HG02840 (cell line): ENCODE results near the gene CRISPLD2.

ENCODE experiments used
- ATAC-seq: cut with Tn5 transposase; IDR thresholded peaks from one replicate; pipeline ENCODE4 v1.9.1; 2021; ENCODE audit warnings: mild to moderate bottlenecking, moderate library complexity, moderate number of reproducible peaks; ENCODE audit not compliant: unreplicated experiment, low FRiP score

CRISPLD2 gene

DNA sequence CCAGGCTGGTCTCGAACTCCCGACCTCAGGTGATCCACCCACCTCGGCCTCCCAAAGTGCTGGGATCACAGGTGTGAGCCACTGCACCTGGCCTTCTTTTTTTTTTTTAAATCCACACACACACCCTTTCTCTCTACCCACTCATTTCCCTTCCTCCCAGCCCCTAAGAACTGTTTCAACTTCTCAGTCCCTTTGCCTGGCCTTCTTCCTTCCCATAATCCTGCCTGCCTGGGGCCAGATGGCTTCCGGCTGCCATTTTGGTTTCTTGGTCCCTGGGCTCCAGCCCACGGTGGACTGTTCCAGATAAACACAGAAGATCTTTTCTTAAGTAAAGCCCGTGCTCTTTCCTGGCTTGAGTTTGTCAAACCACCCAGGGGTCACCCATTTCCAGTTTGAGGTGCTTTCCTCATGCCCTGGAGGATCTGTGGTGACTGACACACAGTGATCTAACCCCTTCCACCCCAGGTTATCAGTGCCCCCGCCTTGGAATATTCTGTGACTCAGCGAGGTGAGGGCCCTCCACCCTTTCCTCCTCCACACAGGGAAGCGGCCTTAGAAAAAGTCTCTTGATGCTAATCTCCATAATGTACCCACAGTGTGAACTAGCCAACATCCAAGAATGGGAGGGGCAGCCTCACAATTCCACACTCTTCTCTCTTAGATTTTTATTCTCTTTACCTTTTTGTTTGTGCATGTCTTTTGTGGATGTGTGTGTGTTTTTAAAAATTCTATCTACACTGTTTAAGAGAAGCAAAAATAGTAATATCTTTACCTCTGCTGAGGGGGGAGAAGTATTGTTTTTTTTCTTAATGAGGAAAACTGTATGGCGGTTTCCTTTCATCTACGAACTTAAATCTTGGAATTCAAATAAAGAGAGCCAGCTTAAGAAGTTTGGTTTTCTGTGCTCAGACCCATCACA lies 60.0 kb downstream of the CRISPLD2 start:
- no peak for ATAC-seq

DNA sequence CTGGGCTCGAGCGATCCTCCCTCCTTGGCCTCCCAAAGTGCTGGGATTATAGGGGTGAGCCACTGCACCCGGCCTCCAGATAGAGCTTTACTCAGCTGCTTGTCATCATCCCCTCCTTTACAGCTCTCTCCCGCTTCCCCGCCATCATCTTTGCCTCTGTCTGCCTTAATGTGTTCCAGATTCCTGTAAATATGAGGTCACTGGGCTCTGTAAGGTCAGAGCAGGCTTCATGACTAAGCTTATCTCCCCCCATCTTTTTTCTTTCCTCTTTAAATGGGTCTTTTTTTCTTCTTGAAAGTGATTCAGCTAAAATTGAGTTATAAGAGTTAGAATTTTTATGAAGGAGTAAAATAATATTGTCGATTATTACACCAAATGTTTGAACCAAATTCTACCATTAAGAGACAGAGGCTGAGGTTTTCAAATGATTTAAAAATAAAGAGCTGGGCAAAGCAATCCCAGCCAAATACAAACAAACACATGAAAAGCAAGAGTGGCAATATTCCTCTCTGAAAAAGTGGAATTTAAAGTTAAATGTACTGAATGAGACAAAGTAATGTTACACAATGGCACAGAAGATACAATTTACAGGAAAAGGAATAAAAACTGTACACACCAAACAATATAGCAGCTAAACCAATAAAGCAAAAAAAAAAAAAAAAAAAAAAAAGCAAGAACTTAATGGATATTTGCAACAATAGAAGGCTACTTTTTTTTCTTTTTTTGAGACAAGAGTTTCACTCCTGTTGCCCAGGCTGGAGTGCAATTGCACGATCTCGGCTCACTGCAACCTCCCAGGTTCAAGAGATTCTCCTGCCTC lies 62.1 kb downstream of the CRISPLD2 start:
- ATAC-seq: no peak

DNA sequence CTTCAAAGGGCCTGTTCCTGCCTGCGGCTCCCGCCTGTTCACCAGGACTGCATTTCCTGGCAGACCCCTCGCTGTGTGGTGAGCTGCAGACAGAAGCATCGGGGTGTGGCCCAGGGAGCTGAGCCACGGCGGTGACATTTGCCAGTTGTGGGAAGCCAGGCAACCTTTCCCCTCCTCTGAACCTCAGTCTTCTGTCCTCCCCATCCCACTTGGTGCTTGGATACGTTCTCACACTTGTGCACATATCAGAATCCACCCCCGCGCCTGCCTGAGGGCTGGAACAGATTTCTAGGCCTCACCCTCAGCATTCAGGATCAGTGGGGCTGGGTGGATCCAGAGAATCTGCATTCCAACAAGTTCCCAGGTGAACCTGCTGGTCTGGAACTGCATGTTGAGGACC lies 63.5 kb downstream of the CRISPLD2 start:
- ATAC-seq: no peak

DNA sequence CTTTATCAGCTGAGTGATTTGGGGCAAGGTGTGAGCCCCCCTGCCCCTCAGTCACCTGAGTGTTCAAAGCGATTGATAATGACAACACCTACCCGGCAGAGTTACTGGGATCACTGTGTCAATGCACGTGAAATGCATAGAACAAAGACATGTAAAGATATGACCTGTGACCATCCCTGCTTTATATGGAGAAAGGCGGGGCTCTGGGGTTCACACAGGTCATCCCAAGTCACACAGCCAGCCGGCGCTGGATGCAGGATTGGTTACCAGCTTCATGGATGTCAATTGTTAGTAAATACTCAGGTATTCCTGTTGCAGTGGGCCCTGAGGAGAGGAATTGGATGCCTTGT lies 64.4 kb downstream of the CRISPLD2 start:
- no peak for ATAC-seq

DNA sequence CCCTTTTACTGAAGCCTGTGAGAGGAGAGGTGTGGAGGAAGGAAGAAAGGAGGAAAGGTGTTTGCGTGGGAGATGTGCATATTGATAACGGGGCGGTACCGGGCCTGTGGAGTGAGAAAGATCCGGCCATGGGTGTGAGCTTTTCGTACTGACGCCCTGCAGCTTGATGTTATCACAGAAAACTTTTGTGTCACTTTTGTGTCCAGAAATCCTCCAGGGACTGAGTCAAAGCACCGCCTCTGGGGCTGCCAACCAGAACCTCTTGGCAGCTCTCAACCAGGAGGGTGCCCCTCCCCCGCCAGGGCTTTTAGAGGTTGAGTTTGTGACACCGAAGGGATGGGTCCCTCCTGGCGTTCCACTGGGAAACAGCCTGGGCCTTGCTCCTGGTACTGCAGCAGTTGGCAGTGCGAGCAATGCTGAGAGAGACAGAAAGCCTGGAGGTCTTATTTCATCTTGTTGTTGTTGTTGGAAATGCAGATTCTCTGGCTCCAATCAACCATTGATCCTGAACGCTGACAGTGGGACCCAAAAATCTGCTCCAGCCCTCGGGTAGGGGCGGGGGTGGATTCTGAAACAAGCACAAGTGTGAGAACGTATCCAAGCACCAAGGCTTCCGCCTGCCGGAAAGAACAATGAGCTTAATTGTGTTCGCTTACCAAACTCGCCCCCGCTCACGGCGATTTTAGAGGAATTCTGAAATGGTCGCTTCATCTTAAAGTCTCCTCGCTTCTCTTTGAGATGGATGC lies 65.0 kb downstream of the CRISPLD2 start:
- ATAC-seq: no peak

DNA sequence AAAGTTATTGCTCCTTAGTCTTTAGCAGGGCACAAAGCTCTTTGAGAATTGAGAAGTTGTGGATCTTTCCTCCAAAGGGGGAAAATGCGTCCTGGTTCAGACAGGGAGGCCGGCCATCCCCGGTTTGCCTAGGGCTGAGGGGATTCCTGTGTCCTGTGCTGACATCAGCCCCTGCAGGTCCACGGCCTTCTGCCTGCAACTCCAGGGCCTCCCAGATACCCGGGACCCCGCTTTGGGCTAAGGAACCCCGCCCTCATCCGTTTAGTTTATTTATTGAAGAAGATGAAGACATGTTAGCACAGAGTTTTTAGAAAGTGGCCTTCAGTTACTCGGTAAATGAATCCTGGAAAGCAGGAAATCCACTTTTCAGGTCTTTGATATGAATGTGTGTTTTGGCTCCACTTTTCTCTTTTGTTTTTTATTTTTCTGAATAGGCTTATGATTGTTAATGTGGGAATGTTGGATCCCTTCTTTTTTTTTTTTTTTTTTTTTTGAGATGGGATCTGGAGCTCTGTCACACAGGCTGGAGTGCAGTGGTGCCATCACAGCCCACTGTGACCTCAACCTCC lies 65.6 kb downstream of the CRISPLD2 start:
- no peak for ATAC-seq

DNA sequence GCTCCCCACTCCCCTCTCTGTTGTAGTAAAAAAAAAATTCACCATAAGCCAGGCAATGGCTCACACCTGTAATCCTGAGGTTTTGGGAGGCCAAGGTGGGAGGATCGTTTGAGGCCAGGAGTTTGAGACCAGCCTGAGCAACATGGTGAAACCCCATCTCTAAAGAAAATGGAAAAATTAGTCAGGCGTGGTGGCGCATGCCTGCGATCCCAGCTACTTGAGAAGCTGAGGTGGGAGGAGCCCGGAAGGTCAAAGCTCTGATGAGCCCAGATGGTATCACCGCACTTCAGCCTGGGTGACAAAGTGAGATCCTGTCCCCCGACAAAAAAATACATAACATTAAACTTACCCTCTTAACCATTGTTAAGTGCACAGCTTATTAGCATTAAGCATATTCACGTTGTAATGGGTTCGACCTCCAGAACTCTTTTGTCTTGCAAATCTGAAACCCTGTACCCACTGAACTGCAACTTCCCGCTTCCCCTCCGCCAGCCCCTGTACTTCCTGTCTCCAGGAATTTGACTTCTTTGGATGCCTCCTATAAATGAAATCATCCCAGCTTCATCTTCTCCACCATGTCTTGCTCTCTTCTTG lies 66.8 kb downstream of the CRISPLD2 start:
- no peak for ATAC-seq

DNA sequence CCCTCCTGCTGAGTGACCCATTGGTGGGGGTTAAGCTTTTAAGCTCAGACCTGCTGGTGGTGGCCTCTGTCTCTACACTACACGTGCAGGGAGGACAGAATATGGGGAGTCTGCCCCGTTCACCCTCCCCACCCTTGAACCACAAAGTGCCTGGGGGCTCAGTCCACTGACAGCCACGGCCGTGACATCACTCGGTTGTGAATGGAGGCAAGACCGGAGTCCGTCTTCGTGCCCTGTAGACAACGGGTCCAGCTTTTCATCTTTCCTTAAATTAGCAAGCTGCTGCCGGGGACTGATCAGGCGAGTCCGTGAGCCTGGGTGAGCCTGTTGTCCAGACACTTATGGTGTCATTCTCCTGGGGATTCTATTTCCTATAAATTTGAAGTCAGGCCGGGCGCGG lies 67.4 kb downstream of the CRISPLD2 start:
- ATAC-seq: no peak

DNA sequence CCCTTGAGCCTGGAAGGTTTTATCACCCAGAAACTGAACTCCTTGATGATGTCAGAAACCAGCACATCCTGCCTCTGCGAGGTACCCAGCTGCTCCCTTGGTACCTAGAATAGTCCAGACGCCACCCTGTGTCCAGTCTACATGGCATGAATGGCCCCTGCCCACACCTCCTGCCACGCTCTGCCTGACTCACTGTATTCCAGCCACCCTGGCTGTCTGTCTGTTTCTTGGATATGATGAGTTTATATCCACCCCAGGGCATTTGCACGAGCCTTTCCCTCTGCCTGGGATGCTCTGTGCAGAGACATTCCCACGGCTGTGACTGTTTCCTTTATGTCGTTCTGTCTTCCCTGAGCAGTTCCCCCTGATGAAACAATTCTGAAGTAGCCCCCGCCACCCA lies 68.7 kb downstream of the CRISPLD2 start:
- ATAC-seq: no peak

DNA sequence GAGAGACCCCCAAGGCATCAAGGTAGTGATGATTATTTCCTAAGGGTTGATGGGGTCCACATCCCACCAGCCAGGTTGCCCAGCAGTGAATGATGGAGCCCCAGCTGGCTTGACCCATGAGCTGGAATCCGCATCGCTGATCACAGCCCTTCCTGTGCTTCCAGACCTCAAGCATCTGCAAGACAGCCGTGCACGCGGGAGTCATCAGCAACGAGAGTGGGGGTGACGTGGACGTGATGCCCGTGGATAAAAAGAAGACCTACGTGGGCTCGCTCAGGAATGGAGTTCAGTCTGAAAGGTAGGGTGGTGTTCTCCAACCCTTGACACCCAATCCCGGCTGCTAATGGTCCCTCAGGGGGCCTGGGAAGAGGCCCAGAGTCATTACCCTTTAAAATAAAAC lies 69.3 kb downstream of the CRISPLD2 start:
- no peak for ATAC-seq

DNA sequence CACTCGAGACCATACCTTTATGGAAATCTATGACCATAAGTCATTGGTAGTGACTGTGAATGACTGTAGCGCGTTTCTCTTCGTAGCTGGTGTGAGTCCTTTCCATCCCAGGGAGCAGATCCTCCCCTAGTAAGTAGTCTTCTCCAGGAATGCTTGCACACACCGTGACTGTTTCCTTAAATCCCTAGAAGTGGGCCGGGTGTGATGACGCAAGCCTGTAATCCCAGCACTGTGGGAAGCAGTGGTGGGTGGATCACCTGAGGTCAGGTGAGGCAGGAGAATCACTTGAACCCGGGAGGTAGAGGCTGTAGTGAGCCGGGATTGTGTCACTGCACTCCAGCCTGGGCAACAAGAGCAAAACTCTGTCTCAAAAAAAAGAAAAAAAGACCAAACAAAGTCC lies 70.6 kb downstream of the CRISPLD2 start:
- ATAC-seq: no peak

DNA sequence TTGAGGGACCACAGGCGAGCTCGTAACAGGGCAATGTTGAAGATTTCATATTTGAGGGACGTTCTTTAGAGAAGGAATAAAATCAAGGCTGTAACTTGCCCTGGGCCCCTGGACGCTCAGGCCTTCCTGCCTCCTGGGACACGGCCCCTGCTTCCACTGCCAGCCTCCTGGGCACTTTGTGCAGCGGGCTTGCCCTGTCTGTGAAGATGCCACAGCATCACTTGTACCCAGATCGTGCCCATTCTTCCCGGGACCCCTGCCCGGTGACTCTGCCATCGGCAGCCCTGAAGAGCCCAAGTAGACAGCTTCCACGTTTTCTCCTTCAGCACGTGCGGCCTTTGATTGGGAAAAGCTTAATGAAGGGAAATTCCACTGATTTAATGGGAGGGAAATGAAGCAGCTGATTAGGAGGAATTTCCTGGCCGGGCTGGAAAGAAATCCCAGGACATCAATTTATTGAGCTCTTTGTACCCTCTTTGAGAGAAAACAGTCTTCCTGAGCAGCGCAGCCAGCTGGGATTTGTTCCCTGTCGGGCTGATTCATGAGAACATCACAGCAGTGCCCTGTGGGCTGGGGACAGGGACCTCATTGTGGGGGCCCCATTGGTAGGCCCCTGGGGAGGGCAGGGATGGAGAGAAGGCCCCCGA lies 71.5 kb downstream of the CRISPLD2 start:
- no peak for ATAC-seq

DNA sequence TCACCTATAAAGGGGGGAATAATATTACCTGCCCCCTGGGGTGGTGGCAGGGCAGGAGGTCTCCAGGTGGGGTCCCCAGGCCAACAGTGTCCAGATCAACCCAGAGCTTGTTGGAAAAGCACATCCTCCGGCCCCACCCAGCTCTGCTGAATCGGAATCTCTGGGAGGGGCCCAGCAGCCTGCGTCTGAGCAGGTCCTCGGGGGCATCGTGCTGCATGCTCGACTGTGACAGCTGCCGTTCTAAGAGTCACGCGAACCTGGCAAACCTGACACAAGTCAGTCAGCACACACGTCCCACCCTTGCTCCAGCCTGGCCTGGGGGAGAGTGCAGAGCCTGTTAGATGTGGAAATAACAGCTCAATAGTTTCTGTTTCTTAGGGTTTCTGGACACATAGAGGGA lies 72.3 kb downstream of the CRISPLD2 start:
- ATAC-seq: no peak

DNA sequence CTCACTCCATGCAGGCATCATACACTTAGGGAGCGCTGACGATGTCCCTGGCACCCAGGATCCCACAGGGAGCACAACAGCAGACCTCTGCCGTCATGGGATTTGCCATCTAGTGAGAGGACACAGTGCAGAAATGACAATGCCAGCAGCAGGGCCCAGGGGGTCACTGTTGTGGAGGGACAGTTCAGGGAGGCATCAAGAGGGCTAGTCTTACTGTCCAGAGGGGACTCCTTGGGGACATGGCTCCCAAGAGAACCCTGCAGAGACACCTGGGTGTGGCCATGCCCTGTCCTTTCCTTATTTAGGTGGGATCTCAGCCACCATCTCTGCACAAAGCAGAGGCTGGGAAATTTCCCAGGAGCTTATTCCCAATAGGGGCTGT lies 73.7 kb downstream of the CRISPLD2 start:
- no peak for ATAC-seq

DNA sequence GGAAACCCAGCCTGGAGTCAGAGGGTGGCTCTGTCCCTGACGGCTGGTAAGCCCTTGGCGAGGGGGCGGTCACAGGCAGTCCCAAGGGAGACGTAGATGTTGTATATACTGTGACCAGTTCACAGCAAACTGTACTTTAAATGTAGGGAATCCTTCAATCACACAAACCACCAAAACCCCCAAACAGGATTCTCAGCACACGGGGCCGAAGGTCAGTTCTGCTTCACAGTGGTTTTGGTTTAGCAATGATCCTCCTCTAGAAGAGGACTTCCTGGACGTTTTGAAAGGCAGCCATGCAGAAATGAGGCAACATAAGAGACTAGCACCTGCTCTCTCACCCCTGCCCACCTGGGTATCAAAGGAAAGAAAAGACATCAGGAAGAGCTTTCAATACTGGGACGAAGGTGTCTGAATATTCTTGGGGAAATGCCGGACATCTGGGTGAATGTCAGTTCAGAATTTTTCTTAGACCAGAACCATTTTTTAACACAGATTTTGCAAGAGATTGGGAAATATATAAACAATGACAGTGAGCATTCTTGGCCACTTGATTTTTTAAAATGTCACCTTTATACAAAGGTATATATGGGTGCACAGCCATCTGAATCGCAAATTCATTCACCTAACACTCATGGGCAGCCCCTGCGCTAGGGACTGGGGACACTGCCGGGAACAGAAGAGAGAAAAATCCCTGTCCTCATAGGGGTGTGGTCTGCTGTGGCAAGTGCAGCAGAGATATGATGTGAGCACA lies 74.2 kb downstream of the CRISPLD2 start:
- ATAC-seq: no peak

DNA sequence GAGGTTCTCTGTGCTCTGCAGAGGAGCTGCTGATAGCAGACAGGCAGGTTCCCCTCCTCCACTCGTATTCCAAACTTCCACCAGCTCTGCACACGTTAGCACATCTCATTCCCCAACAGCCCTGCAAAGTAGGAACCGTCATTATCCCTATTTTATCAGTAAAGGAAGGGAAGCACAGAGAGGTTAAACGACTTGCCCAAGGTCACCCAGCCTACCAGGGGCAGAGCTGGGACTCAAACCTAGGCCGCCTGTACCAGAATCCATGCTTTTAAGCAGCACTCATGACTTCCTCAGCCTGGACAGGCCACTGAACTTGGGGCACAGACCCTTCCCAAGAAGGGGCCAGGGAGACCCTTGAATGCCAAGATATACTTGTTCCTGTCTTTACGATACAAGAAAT lies 75.2 kb downstream of the CRISPLD2 start:
- ATAC-seq: no peak

DNA sequence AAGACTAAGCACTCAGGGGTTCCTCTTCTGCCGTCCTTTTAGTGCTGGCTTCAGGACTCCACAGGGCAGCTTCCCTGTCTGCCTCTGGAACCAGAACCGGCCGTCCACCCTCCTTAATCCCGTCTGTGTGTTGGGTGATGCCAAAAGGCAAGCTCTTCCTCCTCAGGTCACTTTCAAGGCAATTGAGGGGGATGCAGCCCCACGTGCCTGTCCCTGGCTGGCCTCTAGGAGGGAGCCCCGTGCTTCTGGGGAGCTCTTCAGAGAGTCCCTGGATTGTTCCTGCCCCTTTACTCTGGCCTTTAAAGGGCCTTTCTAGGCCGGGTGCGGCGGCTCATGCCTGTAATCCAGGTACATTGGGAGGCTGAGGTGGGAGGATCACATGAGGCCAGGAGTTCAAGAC lies 77.1 kb downstream of the CRISPLD2 start:
- no peak for ATAC-seq

DNA sequence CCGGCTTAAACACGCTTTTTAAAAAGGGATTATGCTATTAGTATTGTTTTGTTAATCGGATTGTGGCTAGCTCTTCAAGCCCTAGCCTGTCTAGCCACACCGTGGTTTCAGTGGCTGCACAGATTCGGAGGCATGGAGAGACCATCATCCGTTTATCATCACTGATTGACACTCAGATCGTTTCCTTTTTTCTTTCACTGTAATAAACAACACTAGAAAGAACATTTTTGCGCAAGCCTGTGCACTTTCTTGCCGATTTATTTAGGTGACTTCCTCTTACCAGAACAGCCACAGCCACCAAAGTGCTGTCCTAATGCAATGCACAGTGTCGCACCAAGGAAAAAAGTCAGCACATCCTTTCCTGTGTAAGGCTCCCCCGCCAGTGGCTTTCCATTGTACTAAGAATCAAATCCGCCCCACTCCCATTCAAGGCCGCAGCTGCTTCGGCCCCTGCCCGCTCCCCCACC lies 78.2 kb downstream of the CRISPLD2 start:
- ATAC-seq: no peak

DNA sequence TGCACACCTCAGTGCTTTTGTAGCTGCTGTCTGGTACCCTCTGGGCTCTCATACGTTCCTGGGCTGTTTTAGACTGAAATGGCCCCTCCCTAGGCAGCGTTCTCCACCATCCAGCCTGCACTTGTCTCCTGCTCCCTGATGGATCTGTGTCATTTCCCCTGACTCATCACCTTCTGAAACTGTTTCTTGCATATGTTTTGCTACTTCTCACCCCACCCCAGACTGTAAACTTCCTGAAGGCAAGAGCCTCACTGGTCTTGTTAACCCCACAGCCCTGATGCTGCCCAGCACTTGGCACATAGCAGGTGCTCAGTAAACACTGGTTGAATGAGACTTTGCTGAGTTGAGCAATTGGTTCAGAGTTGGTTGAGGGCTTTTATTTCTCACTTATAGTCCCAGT lies 78.7 kb downstream of the CRISPLD2 start:
- ATAC-seq: no peak
